SK-N-SH (cell line): ENCODE measurements around the gene MCM8.

ENCODE experiments used
- GABPA ChIP-seq: IDR thresholded peaks from 2 replicates; pipeline ENCODE4 v1.4.0; 2012; ENCODE audit warnings: low read depth, mild to moderate bottlenecking
- MXI1 ChIP-seq: IDR thresholded peaks from 2 replicates; pipeline ENCODE4 v1.6.1; 2012; ENCODE audit warnings: mild to moderate bottlenecking, low read depth, low read length, improper control_type of control experiment
- RXRA ChIP-seq: IDR thresholded peaks from 2 replicates; pipeline ENCODE4 v1.4.0; 2012; ENCODE audit warnings: low read depth, mild to moderate bottlenecking, borderline replicate concordance

- no peak for TF ChIP-seq GABPA
- no peak for TF ChIP-seq MXI1
- TF ChIP-seq RXRA: no peak
Observed at GRCh38 chr20:5936238-5936637, 14.2 kb upstream of the MCM8 start.
